Stomach (tissue), 9 donors: ENCODE results near the gene CD44. TPM values are rescaled to one million over a fixed set of nuclear protein-coding genes. Genes with fewer than 3 reads are reported as not detected.

Experiments used
- DNase-seq, 2 donors: peaks; one replicate each; pipeline versions ENCODE4 v3.0.0 to v3.0.0-alpha.2; 2013 to 2019
- H3K27ac ChIP-seq, 5 donors: fragments of 200-600 bp in 4 of 5; sonication (generic) in 4 of 5; one replicate each; pipeline ENCODE4 v1.5.1; 2013 to 2019; ENCODE audit warnings: mild to moderate bottlenecking in 1 of 5, moderate library complexity in 1 of 5
- H3K27me3 ChIP-seq, 3 donors: fragments of 200-600 bp; sonication (generic); one replicate each; pipeline ENCODE4 v1.5.1; 2017 to 2019; ENCODE audit warnings: mixed run types in 1 of 3
- H3K36me3 ChIP-seq, 4 donors: fragments of 200-600 bp; sonication (generic); 1 replicate in 3 of 4; 2 replicates in 1 of 4; pipeline ENCODE4 v1.5.1; 2016 to 2019
- H3K4me1 ChIP-seq, 4 donors: fragments of 200-600 bp; sonication (generic); one replicate each; pipeline ENCODE4 v1.5.1; 2016 to 2019
- H3K4me3 ChIP-seq, 4 donors: fragments of 200-600 bp; sonication (generic) in 3 of 4; one replicate each; pipeline ENCODE4 v1.5.1; 2016 to 2019; ENCODE audit warnings: mild to moderate bottlenecking in 1 of 4
- H3K9me3 ChIP-seq, 4 donors: fragments of 200-600 bp; sonication (generic); one replicate each; pipeline ENCODE4 v1.5.1; 2016 to 2019
- EP300 ChIP-seq: sonication (generic); formaldehyde crosslinking; IDR thresholded peaks from one replicate; pipeline ENCODE4 v1.6.1; 2017; ENCODE audit warnings: antibody characterized with exemption
- POLR2A ChIP-seq, 4 donors: fragments of 450-650 bp; IDR thresholded peaks; one replicate each; pipeline ENCODE4 v1.6.1; 2016; ENCODE audit warnings: antibody characterized with exemption in 4 of 4, control low read depth in 2 of 4, mild to moderate bottlenecking in 1 of 4, moderate library complexity in 1 of 4
- POLR2AphosphoS5 ChIP-seq, 3 donors: sonication (generic); formaldehyde crosslinking; IDR thresholded peaks; one replicate each; pipeline ENCODE4 v1.6.1; 2016; ENCODE audit warnings: antibody characterized with exemption in 3 of 3
- WGBS, 5 donors: extraction: QIAGEN DNeasy Blood & Tissue Kit in 3 of 5; methylation state at CpG; one replicate each; pipeline versions ENCODE4 v1.1.5 to v1.1.7; 2013 to 2018; 5-methylcytosine and 5-hydroxymethylcytosine counted together
- intact Hi-C: fragments of 100-400 bp; cut with DNase I; formaldehyde crosslinking; loops from one replicate; pipeline ENCODE4 v1.15.1; 2023; ENCODE audit warnings: low total_unique reads
- polyA plus RNA-seq, 3 donors: library from polyadenylated mRNA; stranded (reverse); fragments of 200-250 nt; gene quantifications; one replicate each; pipeline ENCODE4 v1.2.3, GENCODE V29; 2013
- total RNA-seq, 5 donors: library from RNA; depleted of rRNA; stranded (reverse); fragments of >200 nt; gene quantifications; one replicate each; pipeline versions ENCODE4 v1.1.0 to v1.2.3, GENCODE V29; 2014 to 2016
- TF ChIP-seq, protein P1 (sequence below), 7 experiments: fragments of 450-650 bp in 4 of 7; fragments of 200-600 bp in 3 of 7; sonication (generic) in 3 of 7; IDR thresholded peaks; one replicate each; pipeline ENCODE4 v1.5.1; 2016 to 2019; ENCODE audit warnings: antibody characterized with exemption in 7 of 7, control low read depth in 2 of 7, mild to moderate bottlenecking in 1 of 7
- donor health status: healthy with polysubstance abuse.
- donor health status: Bipolar disorder and iron deficiency.
- donor health status: healthy.

CD44 gene
- total and polyA plus RNA-seq, 8 donors, result 47.5 to 229 (median 102) TPM

DNA sequence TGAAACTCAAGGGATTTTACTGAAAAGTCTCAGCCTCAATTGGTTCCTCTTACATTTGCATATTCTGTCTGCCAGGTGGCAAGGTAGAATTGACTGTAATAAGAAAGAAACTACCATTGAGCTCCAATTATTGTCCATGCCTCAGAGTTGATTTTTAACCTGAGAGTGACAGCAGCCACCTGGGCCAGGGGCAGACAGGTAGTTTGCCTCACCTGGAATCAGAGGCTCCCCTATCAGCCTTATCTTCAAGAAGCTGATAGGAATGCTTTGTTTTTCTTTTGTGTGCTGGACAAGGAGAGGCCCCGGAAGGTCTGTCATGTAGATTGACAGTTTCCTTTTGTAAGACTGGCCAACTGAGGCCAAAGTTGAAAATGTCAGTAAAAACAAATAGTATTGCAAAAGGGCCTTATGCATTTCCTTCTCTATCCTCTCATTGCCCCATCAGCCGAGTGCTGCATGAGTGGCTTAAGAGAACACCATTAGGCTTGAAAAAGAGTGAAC is 34.1 kb downstream of the CD44 start:
- Histone ChIP-seq H3K36me3 (peaks cover 9 to 20% (median 17%) of the 10 kb centered on the region in 4 donors), H3K27ac (peak overlapping the region in 4 of 5 donors; percentile 42 to 85 (median 62)), H3K27me3 (no peaks in the 10 kb centered on the region), H3K9me3 (no peaks in the 10 kb centered on the region), H3K4me3 (no peak overlapping the region), H3K4me1 (peaks cover 34 to 91% (median 58%) of the 10 kb centered on the region in 4 donors)
- TF ChIP-seq POLR2A (IDR thresholded peaks at IDR 0.05) (no peak), EP300 (no peak), POLR2AphosphoS5 (IDR thresholded peaks at IDR 0.05) (peak in 2 of 3 donors; percentile 10 to 54)
- intact Hi-C loops, result no loop called here
- 6 to 19% (median 10%) methylated on average over 2 of the region's 2 CpGs for WGBS, 5 donors
- peak; percentile 34 to 54 for DNase-seq

DNA sequence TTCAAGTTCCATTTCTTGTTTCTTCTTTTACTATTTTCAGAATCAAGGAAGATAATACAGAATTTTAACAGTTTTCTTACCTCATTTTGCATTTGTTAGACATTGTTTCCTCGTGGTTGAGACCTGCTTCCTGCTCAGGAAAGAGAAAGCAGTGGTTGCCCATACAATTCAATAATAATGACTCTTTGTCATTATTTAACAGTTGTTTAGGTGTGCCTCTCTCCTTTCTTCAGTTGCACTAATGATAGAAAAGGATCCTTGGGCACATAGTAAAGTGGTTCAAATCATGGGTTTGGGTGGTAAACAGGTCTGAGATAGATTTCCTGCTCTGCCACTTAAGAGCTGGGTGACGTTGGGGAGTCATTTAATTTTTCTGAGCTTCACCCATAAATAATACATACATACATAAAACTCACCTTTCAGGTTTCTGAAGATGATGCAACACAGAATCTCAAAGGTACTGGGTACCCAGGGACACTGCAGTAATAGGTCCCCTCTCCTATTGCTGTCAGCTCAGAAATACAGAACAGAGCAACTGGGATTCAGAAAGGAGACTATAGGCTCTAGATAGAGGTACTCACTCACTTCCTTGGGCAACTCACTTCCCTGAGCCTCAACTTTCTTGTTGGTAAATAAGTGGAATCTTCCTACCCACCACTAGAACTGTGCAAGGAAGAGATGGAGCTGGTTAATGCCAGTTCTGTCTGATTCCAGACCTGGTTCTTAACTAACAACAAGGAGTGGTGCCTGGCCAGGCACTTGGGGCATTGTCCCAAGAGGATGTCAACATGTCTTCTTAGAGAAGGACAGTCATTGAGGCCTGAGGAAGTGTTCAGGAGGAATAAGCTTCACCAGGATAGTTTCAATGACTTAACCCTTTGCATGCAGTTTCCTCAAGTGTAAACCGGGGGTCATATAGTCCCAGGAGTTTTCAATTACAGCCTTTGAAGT is 34.9 kb downstream of the CD44 start:
- WGBS, 5 donors, result 50 to 69% (median 60%) methylated on average over 3 of the region's 3 CpGs
- intact Hi-C loops, result no loop called here
- peaks cover 32 to 91% (median 58%) of the 10 kb centered on the region in 4 donors for H3K4me1 ChIP-seq

DNA sequence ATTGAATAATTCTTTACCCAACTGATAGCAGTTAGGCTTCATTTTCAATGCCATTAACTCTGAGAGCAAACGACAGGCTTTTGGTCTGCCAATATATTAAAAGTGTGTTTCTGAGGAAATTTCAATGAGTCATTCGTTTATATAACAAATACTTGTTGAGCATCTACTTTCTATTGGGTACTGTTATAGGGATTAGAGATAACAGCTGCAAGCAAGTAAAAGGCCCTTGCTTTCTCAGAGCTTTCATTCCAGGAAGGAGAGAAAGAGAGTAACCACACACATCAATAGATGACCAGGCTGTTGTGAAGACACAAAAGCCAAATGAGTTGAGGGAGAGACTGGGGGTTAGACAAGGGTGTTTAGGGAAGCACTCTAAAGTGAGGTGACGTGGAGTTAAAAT is 35.7 kb downstream of the CD44 start:
- Histone ChIP-seq H3K27ac (peak overlapping the region in 3 of 5 donors; percentile 61 to 85 (median 63)), H3K36me3 (peaks cover 9 to 32% (median 22%) of the 10 kb centered on the region in 4 donors), H3K9me3 (no peaks in the 10 kb centered on the region), H3K4me3 (no peak overlapping the region), H3K27me3 (no peaks in the 10 kb centered on the region), H3K4me1 (peaks cover 40 to 91% (median 58%) of the 10 kb centered on the region in 4 donors)
- no peak for DNase-seq
- TF ChIP-seq POLR2AphosphoS5 (IDR thresholded peaks at IDR 0.05) (peak in 1 of 3 donors; percentile 56), EP300 (no peak), POLR2A (IDR thresholded peaks at IDR 0.05) (no peak)
- WGBS, 5 donors, result 27 to 42% (median 33%) methylated on average over 3 of the region's 3 CpGs
- intact Hi-C loops, result no loop called here

More for the DNA sequence above, 34.9 kb downstream of the CD44 start:
- TF ChIP-seq POLR2A (IDR thresholded peaks at IDR 0.05) (no peak), EP300 (no peak), POLR2AphosphoS5 (IDR thresholded peaks at IDR 0.05) (no peak)
- TF ChIP-seq, protein P1, sequence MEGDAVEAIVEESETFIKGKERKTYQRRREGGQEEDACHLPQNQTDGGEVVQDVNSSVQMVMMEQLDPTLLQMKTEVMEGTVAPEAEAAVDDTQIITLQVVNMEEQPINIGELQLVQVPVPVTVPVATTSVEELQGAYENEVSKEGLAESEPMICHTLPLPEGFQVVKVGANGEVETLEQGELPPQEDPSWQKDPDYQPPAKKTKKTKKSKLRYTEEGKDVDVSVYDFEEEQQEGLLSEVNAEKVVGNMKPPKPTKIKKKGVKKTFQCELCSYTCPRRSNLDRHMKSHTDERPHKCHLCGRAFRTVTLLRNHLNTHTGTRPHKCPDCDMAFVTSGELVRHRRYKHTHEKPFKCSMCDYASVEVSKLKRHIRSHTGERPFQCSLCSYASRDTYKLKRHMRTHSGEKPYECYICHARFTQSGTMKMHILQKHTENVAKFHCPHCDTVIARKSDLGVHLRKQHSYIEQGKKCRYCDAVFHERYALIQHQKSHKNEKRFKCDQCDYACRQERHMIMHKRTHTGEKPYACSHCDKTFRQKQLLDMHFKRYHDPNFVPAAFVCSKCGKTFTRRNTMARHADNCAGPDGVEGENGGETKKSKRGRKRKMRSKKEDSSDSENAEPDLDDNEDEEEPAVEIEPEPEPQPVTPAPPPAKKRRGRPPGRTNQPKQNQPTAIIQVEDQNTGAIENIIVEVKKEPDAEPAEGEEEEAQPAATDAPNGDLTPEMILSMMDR (IDR thresholded peaks at IDR 0.05), result no peak
- peak overlapping the region; percentile 1 to 85 (median 61) for H3K27ac ChIP-seq
- H3K36me3 ChIP-seq, result peaks cover 9 to 26% (median 22%) of the 10 kb centered on the region in 4 donors
- no peaks in the 10 kb centered on the region for H3K9me3 ChIP-seq
- DNase-seq, result no peak
- no peak overlapping the region for H3K4me3 ChIP-seq
- no peaks in the 10 kb centered on the region for H3K27me3 ChIP-seq

DNA sequence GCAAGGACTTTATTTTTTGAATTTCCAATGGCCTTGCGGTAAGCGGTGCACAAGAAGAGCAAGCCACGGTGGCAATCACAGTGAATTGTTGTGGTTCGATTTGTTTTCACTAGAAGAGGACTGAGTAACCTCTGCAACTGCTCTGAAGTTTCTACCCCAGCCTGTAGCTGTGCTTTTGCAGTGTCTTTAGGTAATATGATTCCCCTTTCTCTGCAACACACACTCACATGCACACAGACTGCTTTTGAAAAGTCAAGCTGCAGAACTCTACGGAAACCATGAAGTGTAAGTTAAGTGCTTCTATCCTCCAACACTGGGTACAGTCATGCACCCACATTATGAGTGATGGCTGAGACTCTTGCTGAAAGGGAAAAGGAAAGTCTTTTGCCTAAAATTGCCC is 38.4 kb downstream of the CD44 start:
- no peak for DNase-seq
- H3K4me1 ChIP-seq, result peaks cover 39 to 82% (median 58%) of the 10 kb centered on the region in 4 donors
- peak overlapping the region in 2 of 5 donors; percentile 33 to 62 for H3K27ac ChIP-seq
- H3K9me3 ChIP-seq, result no peaks in the 10 kb centered on the region
- TF ChIP-seq, protein P1 (IDR thresholded peaks at IDR 0.05), result no peak
- TF ChIP-seq EP300, result no peak
- no peak for TF ChIP-seq POLR2AphosphoS5 (IDR thresholded peaks at IDR 0.05)
- no peak for TF ChIP-seq POLR2A (IDR thresholded peaks at IDR 0.05)
- no peak overlapping the region for H3K4me3 ChIP-seq
- peaks cover 19 to 50% (median 36%) of the 10 kb centered on the region in 4 donors for H3K36me3 ChIP-seq
- H3K27me3 ChIP-seq, result no peaks in the 10 kb centered on the region
- intact Hi-C loops, result no loop called here
- WGBS, 5 donors, result 78 to 88% (median 82%) methylated on average over 5 of the region's 5 CpGs

DNA sequence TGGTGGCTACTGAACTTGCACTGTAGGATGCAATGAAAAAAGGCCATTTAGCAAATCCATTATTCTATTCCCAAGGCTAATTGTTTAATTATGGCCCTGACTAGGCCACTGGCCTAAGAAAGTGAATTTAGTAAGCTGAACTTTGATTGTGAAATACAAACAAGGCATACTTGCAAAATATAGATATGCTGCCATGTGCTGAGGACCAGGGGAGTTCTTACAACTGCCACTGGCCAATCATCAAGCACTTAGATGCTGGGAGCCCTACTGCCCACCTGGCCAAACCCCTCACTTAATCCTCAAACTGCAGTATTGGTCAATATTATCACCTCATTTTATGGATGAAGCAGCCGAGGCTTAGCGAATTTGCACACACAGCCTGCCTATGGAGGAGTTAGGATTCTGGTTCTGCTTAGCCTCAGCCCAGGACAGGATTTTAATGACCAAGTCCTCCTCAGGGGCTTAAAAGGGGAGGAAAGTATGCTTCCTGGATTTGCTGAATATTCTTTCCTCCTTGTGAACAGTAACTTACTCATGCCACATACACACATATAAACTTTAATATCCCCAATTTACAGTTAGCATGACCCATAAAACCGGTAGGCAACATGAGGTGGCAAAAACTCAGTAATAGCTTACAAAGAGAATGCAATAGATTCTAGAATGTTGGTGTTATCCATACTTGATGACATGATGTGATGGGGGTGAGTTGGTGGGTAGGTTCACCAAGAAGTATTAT is 39.3 kb downstream of the CD44 start:
- Histone ChIP-seq H3K27me3 (no peaks in the 10 kb centered on the region), H3K4me1 (peaks cover 31 to 82% (median 52%) of the 10 kb centered on the region in 4 donors), H3K36me3 (peaks cover 19 to 59% (median 41%) of the 10 kb centered on the region in 4 donors), H3K27ac (peak overlapping the region in 3 of 5 donors; percentile 25 to 72 (median 33)), H3K9me3 (no peaks in the 10 kb centered on the region), H3K4me3 (no peak overlapping the region)
- intact Hi-C loops, result no loop called here
- TF ChIP-seq POLR2AphosphoS5 (IDR thresholded peaks at IDR 0.05) (no peak), EP300 (no peak), POLR2A (IDR thresholded peaks at IDR 0.05) (no peak)
- TF ChIP-seq, protein P1 (IDR thresholded peaks at IDR 0.05), result no peak
- WGBS, 5 donors, result 80 to 95% (median 93%) methylated on average over 3 of the region's 3 CpGs
- no peak for DNase-seq
